Mesangial cell (primary cell): ENCODE results near the gene SLC29A3. TPM values are rescaled to one million over a fixed set of nuclear protein-coding genes. Genes with fewer than 3 reads are reported as not detected.

Experiments used
- total RNA-seq: library from RNA; depleted of rRNA; stranded (reverse); fragments of >200 nt; gene quantifications from 2 replicates; pipeline ENCODE4 v1.2.3, GENCODE V29; 2015

Gene SLC29A3
- total RNA-seq = 1.6 and 4.8 TPM in 2 replicates

GRCh38 chr10:71319042-71319799 lies at the start of gene SLC29A3:
SLC29A3 (plus strand) TSS chr10:71319259; CDS start chr10:71319310, 51 bp downstream.

GRCh38 chr10:71396711-71397295 lies 77.7 kb downstream of the SLC29A3 start, which contains the start of gene CDH23:
CDH23 (plus strand) TSS chr10:71396920; CDS start chr10:71439832, 42,912 bp downstream.

Other genes with a start within 250 kb of the SLC29A3 start
- gene UNC5B, start 106.7 kb upstream of the SLC29A3 start, total RNA-seq = 2.9 and 16.1 TPM in 2 replicates
- gene CDH23, start 77.7 kb downstream of the SLC29A3 start, total RNA-seq = under 0.01 and 0.13 TPM in 2 replicates